ENCODE measurements around the gene SERPINA4.

SERPINA4 gene

GRCh38 chr14:94617988-94618822 is 57.0 kb downstream of the SERPINA4 start:
- TF ChIP-seq, protein P1, sequence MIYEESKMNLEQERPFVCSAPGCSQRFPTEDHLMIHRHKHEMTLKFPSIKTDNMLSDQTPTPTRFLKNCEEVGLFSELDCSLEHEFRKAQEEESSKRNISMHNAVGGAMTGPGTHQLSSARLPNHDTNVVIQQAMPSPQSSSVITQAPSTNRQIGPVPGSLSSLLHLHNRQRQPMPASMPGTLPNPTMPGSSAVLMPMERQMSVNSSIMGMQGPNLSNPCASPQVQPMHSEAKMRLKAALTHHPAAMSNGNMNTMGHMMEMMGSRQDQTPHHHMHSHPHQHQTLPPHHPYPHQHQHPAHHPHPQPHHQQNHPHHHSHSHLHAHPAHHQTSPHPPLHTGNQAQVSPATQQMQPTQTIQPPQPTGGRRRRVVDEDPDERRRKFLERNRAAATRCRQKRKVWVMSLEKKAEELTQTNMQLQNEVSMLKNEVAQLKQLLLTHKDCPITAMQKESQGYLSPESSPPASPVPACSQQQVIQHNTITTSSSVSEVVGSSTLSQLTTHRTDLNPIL (CRISPR knock-in tag; IDR thresholded peaks at IDR 0.05; ENCODE audit: low read depth): no peak
- TF ChIP-seq ZFP30 (CRISPR knock-in tag; IDR thresholded peaks at IDR 0.05): no peak
- TF ChIP-seq ZNF8 (CRISPR knock-in tag; IDR thresholded peaks at IDR 0.05): no peak
- no peak for TF ChIP-seq PATZ1 (CRISPR knock-in tag; IDR thresholded peaks at IDR 0.05; ENCODE audit: borderline replicate concordance)
- TF ChIP-seq TOX (CRISPR knock-in tag; IDR thresholded peaks at IDR 0.05; ENCODE audit: borderline replicate concordance): no peak
- TF ChIP-seq PPARA (CRISPR knock-in tag; IDR thresholded peaks at IDR 0.05; ENCODE audit: borderline replicate concordance): no peak
- no peak for TF ChIP-seq ZNF70 (CRISPR knock-in tag; IDR thresholded peaks at IDR 0.05)
- no peak for ATAC-seq

DNA sequence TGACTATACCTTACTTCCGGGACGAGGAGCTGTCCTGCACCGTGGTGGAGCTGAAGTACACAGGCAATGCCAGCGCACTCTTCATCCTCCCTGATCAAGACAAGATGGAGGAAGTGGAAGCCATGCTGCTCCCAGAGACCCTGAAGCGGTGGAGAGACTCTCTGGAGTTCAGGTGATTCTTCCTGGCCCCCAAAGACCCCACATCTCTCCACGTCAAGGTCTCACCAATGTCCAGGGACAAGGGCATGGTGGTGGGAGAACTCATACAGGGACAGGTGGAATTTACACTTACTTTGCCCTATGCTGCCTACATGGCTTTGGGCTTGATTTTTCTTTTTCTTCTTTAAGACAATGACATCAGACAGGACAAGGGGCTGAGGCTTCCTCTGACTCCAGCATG is 58.1 kb downstream of the SERPINA4 start:
- no peak for TF ChIP-seq GLIS3 (CRISPR knock-in tag; IDR thresholded peaks at IDR 0.05)
- TF ChIP-seq TOX (CRISPR knock-in tag; IDR thresholded peaks at IDR 0.05; ENCODE audit: borderline replicate concordance): no peak
- TF ChIP-seq, protein P2, sequence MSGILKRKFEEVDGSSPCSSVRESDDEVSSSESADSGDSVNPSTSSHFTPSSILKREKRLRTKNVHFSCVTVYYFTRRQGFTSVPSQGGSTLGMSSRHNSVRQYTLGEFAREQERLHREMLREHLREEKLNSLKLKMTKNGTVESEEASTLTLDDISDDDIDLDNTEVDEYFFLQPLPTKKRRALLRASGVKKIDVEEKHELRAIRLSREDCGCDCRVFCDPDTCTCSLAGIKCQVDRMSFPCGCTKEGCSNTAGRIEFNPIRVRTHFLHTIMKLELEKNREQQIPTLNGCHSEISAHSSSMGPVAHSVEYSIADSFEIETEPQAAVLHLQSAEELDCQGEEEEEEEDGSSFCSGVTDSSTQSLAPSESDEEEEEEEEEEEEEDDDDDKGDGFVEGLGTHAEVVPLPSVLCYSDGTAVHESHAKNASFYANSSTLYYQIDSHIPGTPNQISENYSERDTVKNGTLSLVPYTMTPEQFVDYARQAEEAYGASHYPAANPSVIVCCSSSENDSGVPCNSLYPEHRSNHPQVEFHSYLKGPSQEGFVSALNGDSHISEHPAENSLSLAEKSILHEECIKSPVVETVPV (CRISPR knock-in tag; IDR thresholded peaks at IDR 0.05): no peak
- no peak for TF ChIP-seq PATZ1 (CRISPR knock-in tag; IDR thresholded peaks at IDR 0.05; ENCODE audit: borderline replicate concordance)
- ATAC-seq: no peak
